ENCODE results near the gene CCDC24. TPM values are rescaled to one million over a fixed set of nuclear protein-coding genes. Genes with fewer than 3 reads are reported as not detected.

The CCDC24 gene
- total and polyA plus RNA-seq, 2 of the 4 experiments (the other 2 are of a cell fraction) = 1.4 to 4.6 TPM

GRCh38 chr1:43982808-43983207, 8.6 kb upstream of the CCDC24 start:
- intact Hi-C loops (cut with micrococcal nuclease) = no loop called here
- ChIA-PET CTCF (no interaction called here), POLR2A (ENCODE audit: unreplicated experiment) (no interaction called here)
- BruUV-seq (replicated peaks) = no TSS peak
- Histone ChIP-seq H3K36me3 (ENCODE audit: control insufficient read depth, insufficient read depth, low read length) (peaks cover 40% of the 10 kb centered on the region), H3K4me2 (ENCODE audit: low read depth, low read length) (no peak overlapping the region), H2BK5ac (ENCODE audit: low read depth, low read length, poor library complexity, severe bottlenecking) (no peak overlapping the region), H4K91ac (ENCODE audit: insufficient read depth, low read depth, low read length) (no peak overlapping the region), H2AFZ (replicated peaks; ENCODE audit: low read length, poor library complexity) (no peak overlapping the region), H3K56ac (ENCODE audit: extremely low read depth, insufficient read depth, low read length) (no peak overlapping the region), H3K14ac (replicated peaks; ENCODE audit: low read depth, low read length) (no peak overlapping the region), H3K4ac (ENCODE audit: low read depth, low read length) (no peak overlapping the region), H2BK20ac (ENCODE audit: low read depth, low read length) (no peak overlapping the region), H3K9ac (ENCODE audit: low read depth, low read length) (no peak overlapping the region), H2BK15ac (ENCODE audit: low read depth, low read length) (no peak overlapping the region), H3K9me3 (ENCODE audit: control insufficient read depth, insufficient read depth, low read length) (no peaks in the 10 kb centered on the region), H3K79me1 (ENCODE audit: low read depth in 1 of 2, low read length in 2 of 2) (peaks cover 31 to 67% of the 10 kb centered on the region in 2 experiments), H3K4me3 (ENCODE audit: insufficient read depth, low read depth, low read length) (no peak overlapping the region), H4K8ac (ENCODE audit: low read depth in 2 of 2, low read length in 2 of 2) (no peak overlapping the region), H2AK5ac (ENCODE audit: low read depth, low read length) (no peak overlapping the region), H3K27me3 (ENCODE audit: control insufficient read depth, insufficient read depth, low read length) (no peaks in the 10 kb centered on the region), H2AK9ac (replicated peaks; ENCODE audit: low read depth, low read length, poor library complexity) (no peak overlapping the region), H4K20me1 (ENCODE audit: insufficient read depth, low read length) (peaks cover 45% of the 10 kb centered on the region), H3K18ac (ENCODE audit: low read depth, low read length) (no peak overlapping the region), H3K27ac (ENCODE audit: insufficient read depth, low read length) (no peak overlapping the region), H2BK120ac (ENCODE audit: low read depth, low read length) (no peak overlapping the region), H3K4me1 (ENCODE audit: control insufficient read depth, insufficient read depth, low read length) (peaks cover 28% of the 10 kb centered on the region), H4K5ac (ENCODE audit: low read depth, low read length) (no peak overlapping the region), H3K9me1 (ENCODE audit: insufficient read depth, low read length) (peaks cover 42% of the 10 kb centered on the region), H3K23ac (ENCODE audit: low read depth, low read length) (0 out of 2 replicates have a peak overlapping the region, but pooled peaks have one; percentile 26)
- no peak for TF ChIP-seq MXI1 (IDR thresholded peaks at IDR 0.05; ENCODE audit: borderline replicate concordance, low read depth, low read length)
- TF ChIP-seq RAD21 (IDR thresholded peaks at IDR 0.05; ENCODE audit: low read length) = no peak
- TF ChIP-seq MAFK (IDR thresholded peaks at IDR 0.05; ENCODE audit: low read depth, low read length) = no peak
- TF ChIP-seq NFE2L2 (IDR thresholded peaks at IDR 0.05; ENCODE audit: low read depth, low read length) = no peak
- no peak for TF ChIP-seq BHLHE40 (IDR thresholded peaks at IDR 0.05; ENCODE audit: low read depth, low read length)
- TF ChIP-seq CEBPB (IDR thresholded peaks at IDR 0.05; ENCODE audit: low read depth, low read length) = 0 out of 2 replicates have a peak, but pooled peaks have one; percentile 25
- WGBS, 2 experiments (ENCODE audit: extremely low coverage in 2 of 2, insufficient read length in 1 of 2) = 94% methylated on average over 7 of the region's 15 CpGs; no CpG with 5 or more reads in 1 of the 2 experiments
- dilution Hi-C loops (cut with HindIII; ENCODE audit: low sequenced_read_pairs, unreplicated experiment) = no loop called here
- DNase-seq (no peak), ATAC-seq (ENCODE audit: low read depth) (no peak)
- in situ Hi-C loops (cut with MboI; ENCODE audit: low sequenced_read_pairs) = no loop called here
